Sigmoid colon (tissue), 7 donors: ENCODE results near the gene WNT5B. TPM values are rescaled to one million over a fixed set of nuclear protein-coding genes. Genes with fewer than 3 reads are reported as not detected.

ENCODE experiments used
- DNase-seq: peaks from one replicate; pipeline ENCODE4 v3.0.0-alpha.2; 2019
- H3K27ac ChIP-seq, 4 donors: fragments of 200-600 bp; sonication (generic); one replicate each; pipeline ENCODE4 v1.5.1; 2016 to 2019; ENCODE audit warnings: mild to moderate bottlenecking in 1 of 4
- H3K27me3 ChIP-seq, 3 donors: fragments of 200-600 bp; sonication (generic); one replicate each; pipeline ENCODE4 v1.5.1; 2019; ENCODE audit warnings: mild to moderate bottlenecking in 1 of 3
- H3K36me3 ChIP-seq, 4 donors: fragments of 200-600 bp; sonication (generic); one replicate each; pipeline ENCODE4 v1.5.1; 2016 to 2019
- H3K4me1 ChIP-seq, 4 donors: fragments of 200-600 bp; sonication (generic); one replicate each; pipeline ENCODE4 v1.5.1; 2017 to 2019
- H3K4me3 ChIP-seq, 4 donors: fragments of 200-600 bp; sonication (generic); one replicate each; pipeline ENCODE4 v1.5.1; 2017 to 2019; ENCODE audit warnings: mild to moderate bottlenecking in 2 of 4, moderate library complexity in 1 of 4
- H3K9me3 ChIP-seq, 4 donors: fragments of 200-600 bp in 3 of 4; sonication (generic) in 3 of 4; one replicate each; pipeline versions ENCODE4 v1.5.1 to v1.6.1; 2013 to 2019
- CTCF ChIP-seq, 4 experiments: fragments of 450-650 bp in 3 of 4; fragments of 200-600 bp in 1 of 4; IDR thresholded peaks; one replicate each; pipeline ENCODE4 v1.5.1; 2016 to 2019; ENCODE audit warnings: antibody characterized with exemption in 4 of 4, mild to moderate bottlenecking in 3 of 4, moderate library complexity in 2 of 4
- EP300 ChIP-seq, 4 donors: sonication (generic); formaldehyde crosslinking; IDR thresholded peaks; one replicate each; pipeline ENCODE4 v1.6.1; 2017; ENCODE audit warnings: antibody characterized with exemption in 4 of 4
- POLR2A ChIP-seq, 2 donors: fragments of 450-650 bp; IDR thresholded peaks; one replicate each; pipeline ENCODE4 v1.6.1; 2016; ENCODE audit warnings: antibody characterized with exemption in 2 of 2, mild to moderate bottlenecking in 2 of 2, moderate library complexity in 2 of 2
- POLR2AphosphoS5 ChIP-seq, 4 donors: sonication (generic); formaldehyde crosslinking; IDR thresholded peaks; one replicate each; pipeline ENCODE4 v1.6.1; 2017; ENCODE audit warnings: antibody characterized with exemption in 4 of 4
- WGBS, 2 donors: extraction: QIAGEN DNeasy Blood & Tissue Kit; methylation state at CpG; one replicate each; pipeline ENCODE4 v1.1.7; 2013; 5-methylcytosine and 5-hydroxymethylcytosine counted together
- intact Hi-C: fragments of 100-400 bp; cut with DNase I; formaldehyde crosslinking; loops from one replicate; pipeline ENCODE4 v1.15.1; 2023
- polyA plus RNA-seq, 3 donors: library from polyadenylated mRNA; stranded (reverse); fragments of 200-250 nt; gene quantifications; one replicate each; pipeline ENCODE4 v1.2.3, GENCODE V29; 2013
- total RNA-seq, 4 donors: library from RNA; depleted of rRNA; stranded (reverse); fragments of >200 nt; gene quantifications; one replicate each; pipeline ENCODE4 v1.1.0, GENCODE V29; 2016
- donor health status: healthy with polysubstance abuse.
- donor health status: Bipolar disorder and iron deficiency.
- donor health status: healthy.

The WNT5B gene
- total and polyA plus RNA-seq, 7 donors: 0.69 to 72.3 (median 8.4) TPM

GRCh38 chr12:1650978-1651361 lies 21.9 kb downstream of the WNT5B start:
- H3K4me3 ChIP-seq: no peak overlapping the region
- no peak for TF ChIP-seq POLR2A (IDR thresholded peaks at IDR 0.05)
- TF ChIP-seq POLR2AphosphoS5 (IDR thresholded peaks at IDR 0.05): no peak
- no peak for TF ChIP-seq CTCF (IDR thresholded peaks at IDR 0.05)
- H3K36me3 ChIP-seq: peaks cover 0 to 13% (median 5%) of the 10 kb centered on the region in 4 donors
- 80 to 87% methylated on average over 6 of the region's 6 CpGs for WGBS, 2 donors
- H3K27ac ChIP-seq: peak overlapping the region; percentile 67 to 78 (median 76)
- no peak for DNase-seq
- intact Hi-C loops: loop anchor here (5.0 kb wide), 2 partner anchors 41 to 386 kb away; partner anchors contain the start of gene ADIPOR2
- H3K9me3 ChIP-seq: no peaks in the 10 kb centered on the region
- H3K4me1 ChIP-seq: peaks cover 0 to 57% (median 49%) of the 10 kb centered on the region in 4 donors
- H3K27me3 ChIP-seq: no peaks in the 10 kb centered on the region

GRCh38 chr12:1651946-1652345 lies 22.9 kb downstream of the WNT5B start:
- no peak for TF ChIP-seq POLR2A (IDR thresholded peaks at IDR 0.05)
- no peaks in the 10 kb centered on the region for H3K9me3 ChIP-seq
- peak; percentile 10 for DNase-seq
- peak overlapping the region in 3 of 4 donors; percentile 75 to 78 (median 77) for H3K27ac ChIP-seq
- peaks cover 0 to 56% (median 45%) of the 10 kb centered on the region in 4 donors for H3K4me1 ChIP-seq
- intact Hi-C loops: loop anchor here (5.0 kb wide), 2 partner anchors 40 to 385 kb away; partner anchors contain the start of gene ADIPOR2
- no peaks in the 10 kb centered on the region for H3K27me3 ChIP-seq
- H3K36me3 ChIP-seq: peaks cover 0 to 3% (median under 1%) of the 10 kb centered on the region in 4 donors
- no peak overlapping the region for H3K4me3 ChIP-seq

GRCh38 chr12:1655225-1655788 lies 26.3 kb downstream of the WNT5B start:
- WGBS, 2 donors: 58 to 79% methylated on average over 6 of the region's 6 CpGs
- Histone ChIP-seq H3K36me3 (no peaks in the 10 kb centered on the region), H3K27ac (no peak overlapping the region), H3K4me3 (no peak overlapping the region), H3K9me3 (no peaks in the 10 kb centered on the region), H3K4me1 (peaks cover 0 to 50% (median 28%) of the 10 kb centered on the region in 4 donors), H3K27me3 (no peaks in the 10 kb centered on the region)
- peak; percentile 50 for DNase-seq
- no peak for TF ChIP-seq POLR2A (IDR thresholded peaks at IDR 0.05)
- TF ChIP-seq POLR2AphosphoS5 (IDR thresholded peaks at IDR 0.05): no peak
- no peak for TF ChIP-seq CTCF (IDR thresholded peaks at IDR 0.05)
- no peak for TF ChIP-seq EP300 (IDR thresholded peaks at IDR 0.05)
- intact Hi-C loops: loop anchor here (5.0 kb wide), 1 partner anchor 282 kb away; no protein-coding TSS in a partner anchor

GRCh38 chr12:1656902-1657301 lies 27.9 kb downstream of the WNT5B start:
- intact Hi-C loops: loop anchor here (5.0 kb wide), 1 partner anchor 280 kb away; no protein-coding TSS in a partner anchor
- no peaks in the 10 kb centered on the region for H3K9me3 ChIP-seq
- peaks cover 0 to 42% (median 19%) of the 10 kb centered on the region in 4 donors for H3K4me1 ChIP-seq
- WGBS, 2 donors: 88 to 92% methylated on average over 12 of the region's 12 CpGs
- peak; percentile 86 for DNase-seq
- H3K4me3 ChIP-seq: no peak overlapping the region
- no peak for TF ChIP-seq CTCF (IDR thresholded peaks at IDR 0.05)
- TF ChIP-seq POLR2AphosphoS5 (IDR thresholded peaks at IDR 0.05): no peak
- TF ChIP-seq EP300 (IDR thresholded peaks at IDR 0.05): no peak
- TF ChIP-seq POLR2A (IDR thresholded peaks at IDR 0.05): no peak
- H3K27ac ChIP-seq: peak overlapping the region in 2 of 4 donors; percentile 34 to 84
- H3K36me3 ChIP-seq: no peaks in the 10 kb centered on the region
- no peaks in the 10 kb centered on the region for H3K27me3 ChIP-seq

GRCh38 chr12:1657688-1658087 lies 28.7 kb downstream of the WNT5B start:
- intact Hi-C loops: loop anchor here (5.0 kb wide), 1 partner anchor 280 kb away; no protein-coding TSS in a partner anchor
- Histone ChIP-seq H3K27ac (peak overlapping the region; percentile 83 to 86 (median 84)), H3K4me1 (peaks cover 0 to 35% (median 14%) of the 10 kb centered on the region in 4 donors), H3K9me3 (no peaks in the 10 kb centered on the region), H3K27me3 (no peaks in the 10 kb centered on the region), H3K36me3 (no peaks in the 10 kb centered on the region), H3K4me3 (no peak overlapping the region)
- DNase-seq: no peak
- 62 to 72% methylated on average over 1 of the region's 1 CpG for WGBS, 2 donors
- TF ChIP-seq POLR2A (IDR thresholded peaks at IDR 0.05) (no peak), POLR2AphosphoS5 (IDR thresholded peaks at IDR 0.05) (no peak), EP300 (IDR thresholded peaks at IDR 0.05) (no peak), CTCF (IDR thresholded peaks at IDR 0.05) (no peak)
